ENCODE results near the gene SLC25A42.

GRCh38 chr19:19101540-19101939 lies 37.7 kb downstream of the SLC25A42 start:
- TF ChIP-seq CTCF (IDR thresholded peaks at IDR 0.05) (no peak), EZH2 (IDR thresholded peaks at IDR 0.05; ENCODE audit: borderline replicate concordance, insufficient read depth, low read depth, low read length, poor library complexity, severe bottlenecking) (no peak)
